IMR-90 (cell line): ENCODE data around the gene TMEM263. TPM values are rescaled to one million over a fixed set of nuclear protein-coding genes. Genes with fewer than 3 reads are reported as not detected.

Experiments
- ATAC-seq: fragments of 200-7000 bp; cut with Tn5 transposase; 2 replicates; pipeline ENCODE4 v1.9.1; 2020; ENCODE audit warnings: low read depth, mild to moderate bottlenecking, moderate library complexity
- BruUV-seq: library from RNA; stranded (reverse); fragments of 400-500 nt; replicated peaks from 2 replicates; lab custom pipeline; 2021; lab: Mats Ljungman, UMichigan
- CTCF ChIA-PET: fragments of 300-600 bp; formaldehyde crosslinking; extraction: SDS; loops from one replicate; lab custom pipeline; 2021; ENCODE audit warnings: antibody characterized with exemption; lab: Yijun Ruan, JAX
- POLR2A ChIA-PET: fragments of 300-600 bp; sonication (Branson Sonifier 250); formaldehyde crosslinking; loops from one replicate; lab custom pipeline; 2022; ENCODE audit warnings: antibody characterized with exemption; ENCODE audit not compliant: unreplicated experiment; lab: Charles Lee
- DNase-seq: peaks from one replicate; pipeline ENCODE4 v3.0.0; 2013
- H2AFZ ChIP-seq: replicated peaks from 2 replicates; pipeline ENCODE3; 2013; ENCODE audit warnings: low read length, mild to moderate bottlenecking; ENCODE audit not compliant: poor library complexity
- H2AK5ac ChIP-seq: 2 replicates; pipeline ENCODE4 v1.6.1; 2013; ENCODE audit warnings: low read depth, low read length, inconsistent platforms
- H2AK9ac ChIP-seq: replicated peaks from 2 replicates; pipeline ENCODE3; 2013; ENCODE audit warnings: mild to moderate bottlenecking, low read depth, low read length, moderate library complexity; ENCODE audit not compliant: poor library complexity
- H2BK120ac ChIP-seq: 2 replicates; pipeline ENCODE4 v1.6.1; 2013; ENCODE audit warnings: low read depth, low read length, inconsistent platforms
- H2BK15ac ChIP-seq: 3 replicates; pipeline ENCODE4 v1.6.1; 2013; ENCODE audit warnings: low read depth, low read length, inconsistent platforms
- H2BK20ac ChIP-seq: 2 replicates; pipeline ENCODE4 v1.6.1; 2013; ENCODE audit warnings: low read depth, mild to moderate bottlenecking, inconsistent platforms, low read length, moderate library complexity
- H2BK5ac ChIP-seq: 2 replicates; pipeline ENCODE4 v1.6.1; 2013; ENCODE audit warnings: mild to moderate bottlenecking, low read depth, low read length, inconsistent platforms; ENCODE audit not compliant: poor library complexity, severe bottlenecking
- H3K14ac ChIP-seq: replicated peaks from 2 replicates; pipeline ENCODE4 v1.6.1; 2013; ENCODE audit warnings: low read depth, low read length, inconsistent platforms
- H3K18ac ChIP-seq: 2 replicates; pipeline ENCODE4 v1.6.1; 2013; ENCODE audit warnings: low read depth, low read length, control low read depth
- H3K23ac ChIP-seq: 2 replicates; pipeline ENCODE4 v1.6.1; 2013; ENCODE audit warnings: low read depth, low read length, inconsistent platforms
- H3K27ac ChIP-seq: 2 replicates; pipeline ENCODE4 v1.5.1; 2013; ENCODE audit warnings: mild to moderate bottlenecking, control low read depth, low read length; ENCODE audit not compliant: insufficient read depth
- H3K27me3 ChIP-seq: 2 replicates; pipeline ENCODE4 v1.6.1; 2013; ENCODE audit warnings: low read length; ENCODE audit not compliant: control insufficient read depth, insufficient read depth
- H3K36me3 ChIP-seq: 2 replicates; pipeline ENCODE4 v1.6.1; 2013; ENCODE audit warnings: low read length, mixed read lengths; ENCODE audit not compliant: control insufficient read depth, insufficient read depth
- H3K4ac ChIP-seq: 2 replicates; pipeline ENCODE4 v1.6.1; 2013; ENCODE audit warnings: low read depth, low read length, inconsistent platforms
- H3K4me1 ChIP-seq: 2 replicates; pipeline ENCODE4 v1.6.1; 2013; ENCODE audit warnings: low read length, mixed read lengths; ENCODE audit not compliant: control insufficient read depth, insufficient read depth
- H3K4me2 ChIP-seq: 2 replicates; pipeline ENCODE4 v1.6.1; 2013; ENCODE audit warnings: low read depth, mild to moderate bottlenecking, control low read depth, low read length, moderate library complexity
- H3K4me3 ChIP-seq: 2 replicates; pipeline ENCODE4 v1.5.1; 2013; ENCODE audit warnings: low read depth, mild to moderate bottlenecking, control low read depth, low read length, moderate library complexity; ENCODE audit not compliant: insufficient read depth
- H3K56ac ChIP-seq: 2 replicates; pipeline ENCODE4 v1.6.1; 2013; ENCODE audit warnings: low read length, inconsistent platforms; ENCODE audit not compliant: insufficient read depth; ENCODE audit errors: extremely low read depth
- H3K79me1 ChIP-seq, 2 experiments: 2 replicates each; pipeline ENCODE4 v1.6.1; 2013; ENCODE audit warnings: low read length in 2 of 2, inconsistent platforms in 1 of 2, low read depth in 1 of 2
- H3K9ac ChIP-seq: 2 replicates; pipeline ENCODE4 v1.6.1; 2013; ENCODE audit warnings: low read depth, low read length, control low read depth
- H3K9me1 ChIP-seq: 2 replicates; pipeline ENCODE4 v1.6.1; 2013; ENCODE audit warnings: low read length, inconsistent platforms; ENCODE audit not compliant: insufficient read depth
- H3K9me3 ChIP-seq: 2 replicates; pipeline ENCODE4 v1.6.1; 2013; ENCODE audit warnings: low read length; ENCODE audit not compliant: control insufficient read depth, insufficient read depth
- H4K20me1 ChIP-seq: 2 replicates; pipeline ENCODE4 v1.6.1; 2013; ENCODE audit warnings: low read length, inconsistent platforms; ENCODE audit not compliant: insufficient read depth
- H4K5ac ChIP-seq: 2 replicates; pipeline ENCODE4 v1.6.1; 2013; ENCODE audit warnings: mild to moderate bottlenecking, low read depth, low read length, control low read depth
- H4K8ac ChIP-seq, 2 experiments: 2 replicates each; pipeline ENCODE4 v1.6.1; 2013; ENCODE audit warnings: low read depth in 2 of 2, low read length in 2 of 2, control low read depth in 1 of 2, inconsistent platforms in 1 of 2
- H4K91ac ChIP-seq: 2 replicates; pipeline ENCODE4 v1.6.1; 2013; ENCODE audit warnings: low read depth, low read length, inconsistent platforms; ENCODE audit not compliant: insufficient read depth
- BHLHE40 ChIP-seq: fragments of 150-350 bp; IDR thresholded peaks from 2 replicates; pipeline ENCODE4 v1.6.1; 2016; ENCODE audit warnings: mild to moderate bottlenecking, low read depth, low read length
- CEBPB ChIP-seq: IDR thresholded peaks from 2 replicates; pipeline ENCODE4 v1.6.1; 2012; ENCODE audit warnings: low read depth, low read length, improper control_type of control experiment
- CHD1 ChIP-seq: IDR thresholded peaks from 2 replicates; pipeline ENCODE4 v1.6.1; 2012; ENCODE audit warnings: low read depth, low read length, improper control_type of control experiment
- FOS ChIP-seq: fragments of 150-350 bp; IDR thresholded peaks from 2 replicates; pipeline ENCODE4 v1.6.1; 2016; ENCODE audit warnings: low read depth, low read length
- MAFK ChIP-seq: IDR thresholded peaks from 2 replicates; pipeline ENCODE4 v1.6.1; 2012; ENCODE audit warnings: low read depth, low read length, improper control_type of control experiment
- MAZ ChIP-seq: IDR thresholded peaks from 2 replicates; pipeline ENCODE4 v1.6.1; 2012; ENCODE audit warnings: low read depth, mild to moderate bottlenecking, low read length, improper control_type of control experiment, moderate library complexity, borderline replicate concordance
- MXI1 ChIP-seq: IDR thresholded peaks from 2 replicates; pipeline ENCODE4 v1.6.1; 2012; ENCODE audit warnings: low read depth, mild to moderate bottlenecking, low read length, moderate library complexity, borderline replicate concordance
- NFE2L2 ChIP-seq: fragments of 150-350 bp; IDR thresholded peaks from 2 replicates; pipeline ENCODE4 v1.6.1; 2016; ENCODE audit warnings: low read depth, mild to moderate bottlenecking, low read length
- POLR2A ChIP-seq: IDR thresholded peaks from 2 replicates; pipeline ENCODE4 v1.6.1; 2012; ENCODE audit warnings: mild to moderate bottlenecking, low read depth, low read length
- RAD21 ChIP-seq: IDR thresholded peaks from 2 replicates; pipeline ENCODE4 v1.6.1; 2012; ENCODE audit warnings: low read length, improper control_type of control experiment
- RCOR1 ChIP-seq: IDR thresholded peaks from 2 replicates; pipeline ENCODE4 v1.6.1; 2012; ENCODE audit warnings: mild to moderate bottlenecking, low read length, improper control_type of control experiment; ENCODE audit not compliant: insufficient replicate concordance
- RFX5 ChIP-seq: IDR thresholded peaks from 2 replicates; pipeline ENCODE4 v1.8.0; 2012; ENCODE audit warnings: low read depth, mild to moderate bottlenecking, low read length, moderate library complexity
- SMC3 ChIP-seq: fragments of 150-350 bp; IDR thresholded peaks from 2 replicates; pipeline ENCODE4 v1.6.1; 2016; ENCODE audit warnings: low read depth, mild to moderate bottlenecking, antibody characterized with exemption, low read length, moderate library complexity
- WGBS, 2 experiments: methylation state at CpG; one replicate each; pipeline versions ENCODE4 v1.1.5 to v1.1.7; 2013; ENCODE audit warnings: missing lambda C conversion rate in 2 of 2; ENCODE audit not compliant: insufficient read length in 1 of 2; ENCODE audit errors: extremely low coverage in 2 of 2; 5-methylcytosine and 5-hydroxymethylcytosine counted together
- dilution Hi-C: fragments of 300-500 bp; cut with HindIII; formaldehyde crosslinking; loops from one replicate; pipeline ENCODE4 v1.14.3; 2018; ENCODE audit warnings: low sequenced_read_pairs; ENCODE audit not compliant: unreplicated experiment
- in situ Hi-C: fragments of 300-500 bp; cut with MboI; formaldehyde crosslinking; loops from 3 replicates; pipeline ENCODE4 v1.14.3; 2019; ENCODE audit warnings: low sequenced_read_pairs, inconsistent platforms, mixed read lengths
- intact Hi-C: fragments of 100-400 bp; cut with micrococcal nuclease; formaldehyde crosslinking; loops from 2 replicates; pipeline ENCODE4 v1.10.0; 2022
- polyA plus RNA-seq, 3 experiments: library from polyadenylated mRNA; depleted of rRNA; stranded (reverse); fragments of >200 nt; gene quantifications; 2 replicates each; pipeline ENCODE4 v1.2.3, GENCODE V29; 2012; ENCODE audit warnings: low replicate concordance in 1 of 3
- total RNA-seq: library from RNA; depleted of rRNA; stranded (reverse); fragments of >200 nt; gene quantifications from 2 replicates; pipeline ENCODE4 v1.2.3, GENCODE V29; 2012
- TF ChIP-seq, protein P1 (sequence below): fragments of 150-350 bp; IDR thresholded peaks from 2 replicates; pipeline ENCODE4 v1.6.1; 2017; ENCODE audit warnings: mild to moderate bottlenecking, antibody characterized with exemption, low read length, low read depth
- TF ChIP-seq, protein P2 (sequence below): conservative IDR thresholded peaks from 2 replicates; pipeline ENCODE4 v1.5.1; 2012; ENCODE audit warnings: mild to moderate bottlenecking, low read depth, low read length, improper control_type of control experiment
- TF ChIP-seq, protein P3 (sequence below): fragments of 150-350 bp; IDR thresholded peaks from 2 replicates; pipeline ENCODE4 v1.6.1; 2016; ENCODE audit warnings: low read depth, mild to moderate bottlenecking, low read length, moderate library complexity, borderline replicate concordance

TMEM263 gene
- total and polyA plus RNA-seq, 2 of the 4 experiments (the other 2 are of a cell fraction): 47.9 to 99.7 TPM

DNA sequence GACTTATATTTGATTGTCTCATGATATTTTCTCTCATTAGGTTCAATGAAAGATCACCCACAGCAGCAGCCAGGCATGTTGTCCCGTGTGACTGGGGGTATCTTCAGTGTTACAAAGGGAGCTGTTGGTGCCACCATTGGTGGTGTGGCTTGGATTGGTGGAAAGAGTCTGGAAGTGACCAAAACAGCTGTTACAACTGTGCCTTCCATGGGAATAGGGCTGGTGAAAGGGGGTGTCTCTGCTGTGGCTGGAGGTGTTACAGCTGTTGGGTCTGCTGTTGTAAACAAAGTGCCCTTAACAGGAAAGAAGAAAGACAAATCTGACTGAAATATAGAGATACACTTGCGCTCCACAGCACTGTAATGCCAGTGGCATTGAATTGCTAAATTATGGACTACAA, 15.4 kb downstream of the TMEM263 start:
- Histone ChIP-seq H4K20me1 (peaks cover 61% of the 10 kb centered on the region), H2AK5ac (no peak overlapping the region), H3K27ac (no peak overlapping the region), H2BK120ac (no peak overlapping the region), H4K8ac (no peak overlapping the region), H3K4me3 (no peak overlapping the region), H3K9ac (no peak overlapping the region), H3K23ac (no peak overlapping the region), H3K79me1 (peaks cover 22 to 53% of the 10 kb centered on the region in 2 experiments), H2BK5ac (no peak overlapping the region), H4K91ac (no peak overlapping the region), H2AFZ (no peak overlapping the region), H4K5ac (no peak overlapping the region), H3K36me3 (peaks cover 25% of the 10 kb centered on the region), H2AK9ac (no peak overlapping the region), H3K4me2 (no peak overlapping the region), H3K4ac (no peak overlapping the region), H2BK15ac (no peak overlapping the region), H3K18ac (no peak overlapping the region), H3K56ac (no peak overlapping the region), H3K9me3 (no peaks in the 10 kb centered on the region), H3K27me3 (no peaks in the 10 kb centered on the region), H3K9me1 (peaks cover 14% of the 10 kb centered on the region), H3K4me1 (peaks cover 5% of the 10 kb centered on the region), H2BK20ac (no peak overlapping the region), H3K14ac (no peak overlapping the region)
- BruUV-seq: no TSS peak
- ChIA-PET POLR2A (no interaction called here), CTCF (no interaction called here)
- ATAC-seq (no peak), DNase-seq (no peak)
- TF ChIP-seq FOS: no peak
- TF ChIP-seq, protein P1, sequence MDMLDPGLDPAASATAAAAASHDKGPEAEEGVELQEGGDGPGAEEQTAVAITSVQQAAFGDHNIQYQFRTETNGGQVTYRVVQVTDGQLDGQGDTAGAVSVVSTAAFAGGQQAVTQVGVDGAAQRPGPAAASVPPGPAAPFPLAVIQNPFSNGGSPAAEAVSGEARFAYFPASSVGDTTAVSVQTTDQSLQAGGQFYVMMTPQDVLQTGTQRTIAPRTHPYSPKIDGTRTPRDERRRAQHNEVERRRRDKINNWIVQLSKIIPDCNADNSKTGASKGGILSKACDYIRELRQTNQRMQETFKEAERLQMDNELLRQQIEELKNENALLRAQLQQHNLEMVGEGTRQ: no peak
- TF ChIP-seq MXI1: no peak
- TF ChIP-seq RAD21: no peak
- TF ChIP-seq SMC3: no peak
- no peak for TF ChIP-seq NFE2L2
- TF ChIP-seq, protein P2, sequence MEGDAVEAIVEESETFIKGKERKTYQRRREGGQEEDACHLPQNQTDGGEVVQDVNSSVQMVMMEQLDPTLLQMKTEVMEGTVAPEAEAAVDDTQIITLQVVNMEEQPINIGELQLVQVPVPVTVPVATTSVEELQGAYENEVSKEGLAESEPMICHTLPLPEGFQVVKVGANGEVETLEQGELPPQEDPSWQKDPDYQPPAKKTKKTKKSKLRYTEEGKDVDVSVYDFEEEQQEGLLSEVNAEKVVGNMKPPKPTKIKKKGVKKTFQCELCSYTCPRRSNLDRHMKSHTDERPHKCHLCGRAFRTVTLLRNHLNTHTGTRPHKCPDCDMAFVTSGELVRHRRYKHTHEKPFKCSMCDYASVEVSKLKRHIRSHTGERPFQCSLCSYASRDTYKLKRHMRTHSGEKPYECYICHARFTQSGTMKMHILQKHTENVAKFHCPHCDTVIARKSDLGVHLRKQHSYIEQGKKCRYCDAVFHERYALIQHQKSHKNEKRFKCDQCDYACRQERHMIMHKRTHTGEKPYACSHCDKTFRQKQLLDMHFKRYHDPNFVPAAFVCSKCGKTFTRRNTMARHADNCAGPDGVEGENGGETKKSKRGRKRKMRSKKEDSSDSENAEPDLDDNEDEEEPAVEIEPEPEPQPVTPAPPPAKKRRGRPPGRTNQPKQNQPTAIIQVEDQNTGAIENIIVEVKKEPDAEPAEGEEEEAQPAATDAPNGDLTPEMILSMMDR: no peak
- TF ChIP-seq, protein P3, sequence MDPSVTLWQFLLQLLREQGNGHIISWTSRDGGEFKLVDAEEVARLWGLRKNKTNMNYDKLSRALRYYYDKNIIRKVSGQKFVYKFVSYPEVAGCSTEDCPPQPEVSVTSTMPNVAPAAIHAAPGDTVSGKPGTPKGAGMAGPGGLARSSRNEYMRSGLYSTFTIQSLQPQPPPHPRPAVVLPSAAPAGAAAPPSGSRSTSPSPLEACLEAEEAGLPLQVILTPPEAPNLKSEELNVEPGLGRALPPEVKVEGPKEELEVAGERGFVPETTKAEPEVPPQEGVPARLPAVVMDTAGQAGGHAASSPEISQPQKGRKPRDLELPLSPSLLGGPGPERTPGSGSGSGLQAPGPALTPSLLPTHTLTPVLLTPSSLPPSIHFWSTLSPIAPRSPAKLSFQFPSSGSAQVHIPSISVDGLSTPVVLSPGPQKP: no peak
- TF ChIP-seq MAZ: no peak
- TF ChIP-seq RFX5: no peak
- no peak for TF ChIP-seq BHLHE40
- no peak for TF ChIP-seq MAFK
- TF ChIP-seq CEBPB: no peak
- no peak for TF ChIP-seq RCOR1
- no peak for TF ChIP-seq CHD1
- TF ChIP-seq POLR2A: no peak
- intact Hi-C loops: no loop called here
- in situ Hi-C loops: no loop called here
- WGBS, 2 experiments: 80% methylated on average over 1 of the region's 2 CpGs; no CpG with 5 or more reads in 1 of the 2 experiments
- dilution Hi-C loops: no loop called here
